Endodermal cell (in vitro differentiated cells): Measurements from ENCODE around the gene ZDHHC14. TPM values are rescaled to one million over a fixed set of nuclear protein-coding genes. Genes with fewer than 3 reads are reported as not detected.

Source experiments
- DNase-seq: peaks from one replicate; pipeline ENCODE4 v3.0.0-alpha.2; 2017
- H3K27ac ChIP-seq: 2 replicates; pipeline ENCODE4 v1.5.1; 2013; ENCODE audit warnings: mild to moderate bottlenecking, low read depth, low read length, moderate library complexity
- H3K27me3 ChIP-seq: 2 replicates; pipeline ENCODE4 v1.6.1; 2013; ENCODE audit warnings: mild to moderate bottlenecking, low read length, moderate library complexity; ENCODE audit not compliant: insufficient read depth, control insufficient read depth, poor library complexity, severe bottlenecking
- H3K36me3 ChIP-seq: 2 replicates; pipeline ENCODE4 v1.7.0; 2013; ENCODE audit warnings: mild to moderate bottlenecking, low read length, moderate library complexity; ENCODE audit not compliant: control insufficient read depth, insufficient read depth
- H3K4me1 ChIP-seq: one replicate; pipeline ENCODE4 v1.7.0; 2013; ENCODE audit warnings: low read length; ENCODE audit not compliant: control insufficient read depth, insufficient read depth
- H3K4me3 ChIP-seq: 2 replicates; pipeline ENCODE4 v1.5.1; 2013; ENCODE audit warnings: mild to moderate bottlenecking, low read length, moderate library complexity
- H3K9ac ChIP-seq: 2 replicates; pipeline ENCODE4 v1.6.1; 2013; ENCODE audit warnings: mild to moderate bottlenecking, low read length, moderate library complexity; ENCODE audit not compliant: poor library complexity, severe bottlenecking; ENCODE audit errors: extremely low read depth
- H3K9me3 ChIP-seq: 2 replicates; pipeline ENCODE4 v1.6.1; 2013; ENCODE audit warnings: mild to moderate bottlenecking, low read length, moderate library complexity; ENCODE audit not compliant: control insufficient read depth
- H3K27ac Mint-ChIP-seq: 2 replicates; pipeline ENCODE4 v1.8.0; 2020; ENCODE audit warnings: mixed read lengths
- H3K27me3 Mint-ChIP-seq: 2 replicates; pipeline ENCODE4 v1.8.0; 2021; ENCODE audit warnings: mild to moderate bottlenecking, mixed read lengths; ENCODE audit not compliant: insufficient read depth
- H3K36me3 Mint-ChIP-seq: 2 replicates; pipeline ENCODE4 v1.8.0; 2020; ENCODE audit warnings: low read depth, mixed read lengths
- H3K4me1 Mint-ChIP-seq: 2 replicates; pipeline ENCODE4 v1.8.0; 2020; ENCODE audit warnings: mixed read lengths
- H3K4me3 Mint-ChIP-seq: 2 replicates; pipeline ENCODE4 v1.8.0; 2020; ENCODE audit warnings: mild to moderate bottlenecking, moderate library complexity, mixed read lengths
- H3K9me3 Mint-ChIP-seq: 2 replicates; pipeline ENCODE4 v1.8.0; 2020; ENCODE audit warnings: mild to moderate bottlenecking, mixed read lengths
- WGBS, 2 experiments: methylation state at CpG; one replicate each; pipeline versions ENCODE4 v1.1.5 to v1.1.7; 2013; ENCODE audit warnings: missing lambda C conversion rate in 2 of 2, mixed read lengths in 1 of 2; ENCODE audit not compliant: insufficient coverage in 1 of 2, insufficient read length in 1 of 2; 5-methylcytosine and 5-hydroxymethylcytosine counted together
- total RNA-seq, 2 donors: library from RNA; stranded (reverse); fragmentation: NEBNext Ultra II Directional in 1 of 2; extraction: Animal tissue kit (Norgen Biotek cat#: 25700) in 1 of 2; gene quantifications; 2 replicates in 1 of 2; 3 replicates in 1 of 2; pipeline ENCODE4 v1.2.1, GENCODE V29; 2021
- TF ChIP-seq, protein P1 (sequence below): fragments of 200-600 bp; sonication (generic); conservative IDR thresholded peaks from 2 replicates; pipeline ENCODE4 v1.5.0; 2021; ENCODE audit warnings: antibody characterized with exemption, mild to moderate bottlenecking

ZDHHC14 gene
- total RNA-seq, 2 donors from 2014 or later = 2.3 to 4.5 TPM

DNA sequence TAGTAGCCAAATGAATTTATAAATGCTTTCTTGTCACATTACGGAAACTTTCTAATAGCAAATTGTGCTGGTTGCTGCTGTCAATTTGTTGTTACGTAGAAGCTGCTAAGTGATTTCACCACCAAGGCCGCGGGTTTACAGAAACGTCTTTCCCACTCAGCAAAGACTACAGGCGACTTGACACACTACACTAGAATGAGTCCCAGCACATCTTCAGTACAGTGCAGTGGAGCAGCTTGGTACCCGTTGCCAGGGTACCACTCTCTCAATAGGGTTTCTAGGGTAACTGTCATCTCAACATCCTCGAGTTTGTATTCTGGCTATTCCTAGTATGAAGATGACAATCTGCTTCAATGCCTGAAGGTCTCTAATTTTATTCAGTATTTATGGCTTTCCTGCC, 22.7 kb upstream of the ZDHHC14 start:
- H3K4me3 Mint-ChIP-seq = no peak overlapping the region
- no peaks in the 10 kb centered on the region for H3K27me3 ChIP-seq
- no peaks in the 10 kb centered on the region for H3K4me1 Mint-ChIP-seq
- WGBS, 2 experiments = 89 to 91% methylated on average over 8 of the region's 8 CpGs
- no peak overlapping the region for H3K27ac ChIP-seq
- DNase-seq = no peak
- H3K9me3 ChIP-seq = no peaks in the 10 kb centered on the region
- peaks cover 2% of the 10 kb centered on the region for H3K27me3 Mint-ChIP-seq
- H3K4me3 ChIP-seq = no peak overlapping the region
- H3K27ac Mint-ChIP-seq = no peak overlapping the region
- no peaks in the 10 kb centered on the region for H3K36me3 Mint-ChIP-seq
- H3K9ac ChIP-seq = no peak overlapping the region
- H3K9me3 Mint-ChIP-seq = no peaks in the 10 kb centered on the region
- no peaks in the 10 kb centered on the region for H3K4me1 ChIP-seq
- TF ChIP-seq, protein P1, sequence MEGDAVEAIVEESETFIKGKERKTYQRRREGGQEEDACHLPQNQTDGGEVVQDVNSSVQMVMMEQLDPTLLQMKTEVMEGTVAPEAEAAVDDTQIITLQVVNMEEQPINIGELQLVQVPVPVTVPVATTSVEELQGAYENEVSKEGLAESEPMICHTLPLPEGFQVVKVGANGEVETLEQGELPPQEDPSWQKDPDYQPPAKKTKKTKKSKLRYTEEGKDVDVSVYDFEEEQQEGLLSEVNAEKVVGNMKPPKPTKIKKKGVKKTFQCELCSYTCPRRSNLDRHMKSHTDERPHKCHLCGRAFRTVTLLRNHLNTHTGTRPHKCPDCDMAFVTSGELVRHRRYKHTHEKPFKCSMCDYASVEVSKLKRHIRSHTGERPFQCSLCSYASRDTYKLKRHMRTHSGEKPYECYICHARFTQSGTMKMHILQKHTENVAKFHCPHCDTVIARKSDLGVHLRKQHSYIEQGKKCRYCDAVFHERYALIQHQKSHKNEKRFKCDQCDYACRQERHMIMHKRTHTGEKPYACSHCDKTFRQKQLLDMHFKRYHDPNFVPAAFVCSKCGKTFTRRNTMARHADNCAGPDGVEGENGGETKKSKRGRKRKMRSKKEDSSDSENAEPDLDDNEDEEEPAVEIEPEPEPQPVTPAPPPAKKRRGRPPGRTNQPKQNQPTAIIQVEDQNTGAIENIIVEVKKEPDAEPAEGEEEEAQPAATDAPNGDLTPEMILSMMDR = no peak
- H3K36me3 ChIP-seq = no peaks in the 10 kb centered on the region

DNA sequence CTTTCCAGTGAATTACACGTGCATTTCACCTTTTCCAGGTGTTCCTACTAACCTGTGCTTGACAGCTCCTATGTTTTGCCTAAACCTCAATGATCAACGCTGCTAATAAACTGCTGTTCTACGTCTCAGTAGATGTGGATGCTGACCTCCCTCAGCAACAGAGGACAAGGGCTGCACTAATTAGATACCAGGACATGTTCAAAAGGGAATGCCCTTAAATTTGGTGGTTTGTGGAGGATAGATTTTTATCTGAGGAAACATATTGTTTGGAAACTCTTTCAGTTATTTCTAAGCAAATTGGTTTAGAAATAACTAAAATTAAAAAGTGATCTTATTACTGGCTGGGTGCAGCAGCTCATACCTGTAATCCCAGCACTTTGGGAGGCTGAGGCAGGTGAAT, 19.1 kb upstream of the ZDHHC14 start:
- no peak overlapping the region for H3K4me3 Mint-ChIP-seq
- H3K4me1 ChIP-seq = no peaks in the 10 kb centered on the region
- H3K36me3 ChIP-seq = no peaks in the 10 kb centered on the region
- no peaks in the 10 kb centered on the region for H3K4me1 Mint-ChIP-seq
- 79 to 91% methylated on average over 3 of the region's 3 CpGs for WGBS, 2 experiments
- H3K36me3 Mint-ChIP-seq = no peaks in the 10 kb centered on the region
- no peak overlapping the region for H3K4me3 ChIP-seq
- H3K9me3 ChIP-seq = no peaks in the 10 kb centered on the region
- DNase-seq = no peak
- no peaks in the 10 kb centered on the region for H3K27me3 ChIP-seq
- TF ChIP-seq, protein P1 = no peak
- H3K27me3 Mint-ChIP-seq = no peaks in the 10 kb centered on the region
- H3K9ac ChIP-seq = no peak overlapping the region
- no peaks in the 10 kb centered on the region for H3K9me3 Mint-ChIP-seq
- H3K27ac Mint-ChIP-seq = no peak overlapping the region
- no peak overlapping the region for H3K27ac ChIP-seq

DNA sequence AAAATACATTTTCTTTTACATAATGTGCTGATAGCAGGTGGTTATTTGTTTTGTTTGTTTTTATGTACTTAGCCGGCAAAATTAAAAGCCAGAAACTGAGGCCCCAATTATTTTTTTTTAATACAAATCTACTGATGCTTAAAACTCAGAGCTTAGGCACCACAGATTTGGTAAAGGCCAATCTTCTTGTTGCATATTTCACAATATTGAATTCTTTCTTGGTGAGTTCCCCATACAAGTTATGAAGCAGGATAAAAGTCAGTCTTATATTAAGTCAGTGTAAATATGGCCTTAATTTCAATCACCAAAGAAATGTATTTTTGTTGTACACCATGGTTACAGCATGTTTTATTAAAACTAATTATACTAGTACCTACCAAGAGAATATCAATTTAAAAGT, 16.3 kb upstream of the ZDHHC14 start:
- H3K4me3 Mint-ChIP-seq = no peak overlapping the region
- WGBS, 2 experiments = 90% methylated on average over 1 of the region's 1 CpG; no CpG with 5 or more reads in 1 of the 2 experiments

More for the DNA sequence above, 16.3 kb upstream of the ZDHHC14 start:
- TF ChIP-seq, protein P1 = no peak
- Histone ChIP-seq H3K36me3 (no peaks in the 10 kb centered on the region), H3K27me3 (no peaks in the 10 kb centered on the region), H3K4me1 (no peaks in the 10 kb centered on the region), H3K27ac (no peak overlapping the region), H3K4me3 (no peak overlapping the region), H3K9me3 (no peaks in the 10 kb centered on the region), H3K9ac (no peak overlapping the region)
- no peaks in the 10 kb centered on the region for H3K27me3 Mint-ChIP-seq
- no peak for DNase-seq
- no peak overlapping the region for H3K27ac Mint-ChIP-seq
- no peaks in the 10 kb centered on the region for H3K36me3 Mint-ChIP-seq
- no peaks in the 10 kb centered on the region for H3K4me1 Mint-ChIP-seq
- H3K9me3 Mint-ChIP-seq = no peaks in the 10 kb centered on the region
